Peyer's patch (tissue), 4 donors: ENCODE data around the gene CDC42BPG. TPM values are rescaled to one million over a fixed set of nuclear protein-coding genes. Genes with fewer than 3 reads are reported as not detected.
A peak's percentile ranks its signal among the peaks of the same experiment; 100 is the strongest.

Experiments
- DNase-seq, 3 donors: peaks; one replicate each; pipeline ENCODE4 v3.0.0-alpha.2; 2017 to 2019
- H3K27ac ChIP-seq, 4 donors: fragments of 200-600 bp; sonication (generic); one replicate each; pipeline ENCODE4 v1.5.1; 2016 to 2019
- H3K27me3 ChIP-seq, 2 donors: fragments of 200-600 bp; sonication (generic); one replicate each; pipeline ENCODE4 v1.5.1; 2019
- H3K36me3 ChIP-seq, 3 donors: fragments of 200-600 bp; sonication (generic); one replicate each; pipeline ENCODE4 v1.5.1; 2016 to 2019
- H3K4me1 ChIP-seq, 4 donors: fragments of 200-600 bp; sonication (generic); one replicate each; pipeline ENCODE4 v1.5.1; 2016 to 2019
- H3K4me3 ChIP-seq, 4 donors: fragments of 200-600 bp; sonication (generic); 1 replicate in 3 of 4; 2 replicates in 1 of 4; pipeline ENCODE4 v1.5.1; 2016 to 2019; ENCODE audit warnings: mild to moderate bottlenecking in 1 of 4
- H3K9me3 ChIP-seq, 4 donors: fragments of 200-600 bp; sonication (generic); one replicate each; pipeline ENCODE4 v1.5.1; 2016 to 2019; ENCODE audit warnings: mild to moderate bottlenecking in 1 of 4
- CTCF ChIP-seq, 6 experiments: fragments of 450-650 bp in 4 of 6; fragments of 200-600 bp in 2 of 6; sonication (generic) in 1 of 6; IDR thresholded peaks; one replicate each; pipeline ENCODE4 v1.5.1; 2017 to 2019; ENCODE audit warnings: antibody characterized with exemption in 6 of 6, mild to moderate bottlenecking in 3 of 6, moderate library complexity in 1 of 6
- POLR2A ChIP-seq, 2 donors: fragments of 450-650 bp; IDR thresholded peaks; one replicate each; pipeline ENCODE4 v1.5.1; 2017; ENCODE audit warnings: antibody characterized with exemption in 2 of 2, mild to moderate bottlenecking in 2 of 2, moderate library complexity in 2 of 2
- total RNA-seq, 4 donors: library from RNA; depleted of rRNA; stranded (reverse); fragments of >200 nt; gene quantifications; one replicate each; pipeline ENCODE4 v1.1.0, GENCODE V29; 2016

CDC42BPG gene
- total RNA-seq, 4 donors from 2014 or later, result 25.6 to 78.6 (median 52.1) TPM

- H3K36me3 ChIP-seq, result peaks cover 0 to 36% (median 0%) of the 10 kb centered on the region in 3 donors
- peak overlapping the region in 3 of 4 donors; percentile 84 to 100 (median 97) for H3K27ac ChIP-seq
- TF ChIP-seq CTCF (IDR thresholded peaks at IDR 0.05) (no peak), POLR2A (IDR thresholded peaks at IDR 0.05) (peak; percentile 72 to 85)
- no peaks in the 10 kb centered on the region for H3K27me3 ChIP-seq
- H3K4me3 ChIP-seq, result peak overlapping the region in 3 of 4 donors; percentile 45 to 85 (median 61)
- H3K4me1 ChIP-seq, result peaks cover 3 to 20% (median 13%) of the 10 kb centered on the region in 4 donors
- peak in 2 of 3 donors; percentile 90 to 91 for DNase-seq
- H3K9me3 ChIP-seq, result no peaks in the 10 kb centered on the region
These were observed 46.9 kb upstream of the CDC42BPG start for GRCh38 chr11:64891215-64891848.

GRCh38 chr11:64890522-64890939 lies 46.1 kb upstream of the CDC42BPG start:
- H3K36me3 ChIP-seq, result peaks cover 0 to 29% (median 0%) of the 10 kb centered on the region in 3 donors
- peak overlapping the region in 3 of 4 donors; percentile 84 to 100 (median 97) for H3K27ac ChIP-seq
- peak overlapping the region in 3 of 4 donors; percentile 45 to 85 (median 61) for H3K4me3 ChIP-seq
- no peaks in the 10 kb centered on the region for H3K9me3 ChIP-seq
- H3K4me1 ChIP-seq, result peaks cover 3 to 20% (median 13%) of the 10 kb centered on the region in 4 donors
- H3K27me3 ChIP-seq, result no peaks in the 10 kb centered on the region
- DNase-seq, result no peak
- TF ChIP-seq POLR2A (IDR thresholded peaks at IDR 0.05) (no peak), CTCF (IDR thresholded peaks at IDR 0.05) (no peak)

- TF ChIP-seq CTCF (IDR thresholded peaks at IDR 0.05) (no peak), POLR2A (IDR thresholded peaks at IDR 0.05) (peak; percentile 71 to 89)
- Histone ChIP-seq H3K36me3 (peaks cover 0 to 20% (median 0%) of the 10 kb centered on the region in 3 donors), H3K27me3 (no peaks in the 10 kb centered on the region), H3K27ac (peak overlapping the region; percentile 80 to 100 (median 90)), H3K9me3 (no peaks in the 10 kb centered on the region), H3K4me3 (peak overlapping the region in 2 of 4 donors; percentile 61 to 85), H3K4me1 (peaks cover 3 to 15% (median 13%) of the 10 kb centered on the region in 4 donors)
- peak in 2 of 3 donors; percentile 88 to 91 for DNase-seq
These were observed 44.5 kb upstream of the CDC42BPG start for GRCh38 chr11:64888729-64889511.

- no peak for DNase-seq
- Histone ChIP-seq H3K27me3 (no peaks in the 10 kb centered on the region), H3K27ac (peak overlapping the region; percentile 57 to 100 (median 88)), H3K4me1 (peaks cover 3 to 14% (median 13%) of the 10 kb centered on the region in 4 donors), H3K4me3 (peak overlapping the region in 3 of 4 donors; percentile 4 to 85 (median 24)), H3K9me3 (no peaks in the 10 kb centered on the region), H3K36me3 (peaks cover 0 to 20% (median 0%) of the 10 kb centered on the region in 3 donors)
- TF ChIP-seq CTCF (IDR thresholded peaks at IDR 0.05) (no peak), POLR2A (IDR thresholded peaks at IDR 0.05) (no peak)
These were observed 43.9 kb upstream of the CDC42BPG start for GRCh38 chr11:64888406-64888728.

- peaks cover 3 to 14% (median 13%) of the 10 kb centered on the region in 4 donors for H3K4me1 ChIP-seq
- peak; percentile 84 to 95 (median 95) for DNase-seq
- H3K27ac ChIP-seq, result peak overlapping the region; percentile 57 to 100 (median 88)
- TF ChIP-seq POLR2A (IDR thresholded peaks at IDR 0.05) (peak; percentile 73 to 83), CTCF (IDR thresholded peaks at IDR 0.05) (peak; percentile 93 to 99 (median 98))
- H3K36me3 ChIP-seq, result peaks cover 0 to 20% (median 0%) of the 10 kb centered on the region in 3 donors
- H3K9me3 ChIP-seq, result no peaks in the 10 kb centered on the region
- H3K4me3 ChIP-seq, result peak overlapping the region in 3 of 4 donors; percentile 4 to 85 (median 24)
- no peaks in the 10 kb centered on the region for H3K27me3 ChIP-seq
These were observed 43.4 kb upstream of the CDC42BPG start for GRCh38 chr11:64887757-64888405.
